ENCODE data around the gene GPC5. TPM values are rescaled to one million over a fixed set of nuclear protein-coding genes. Genes with fewer than 3 reads are reported as not detected.

GPC5 gene
- total RNA-seq, 4 donors from 2014 or later, result 0.47 TPM; not detected in 3

DNA sequence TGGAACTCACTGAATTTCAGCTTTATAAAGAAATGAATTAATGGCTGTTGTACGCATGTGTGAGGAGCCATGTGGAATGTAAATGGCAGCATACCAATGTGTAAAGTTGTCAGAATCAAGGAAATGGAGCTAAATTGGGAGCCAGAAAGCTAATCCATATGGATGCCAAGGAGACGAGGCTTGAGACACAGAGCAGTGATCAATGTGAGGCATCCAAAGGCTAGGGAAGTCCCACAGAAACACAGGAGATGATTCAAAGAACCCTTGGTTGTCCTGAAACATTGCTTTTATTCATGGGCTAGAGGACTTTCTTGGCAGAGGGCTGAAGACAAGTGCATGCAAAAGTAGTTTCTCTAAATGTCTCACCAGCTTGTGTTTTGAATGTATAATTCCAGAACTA is 1271.7 kb downstream of the GPC5 start:
- Histone ChIP-seq H3K9me3 (peaks cover 0 to 4% (median 0%) of the 10 kb centered on the region in 3 donors), H3K27ac (no peak overlapping the region), H3K4me1 (no peaks in the 10 kb centered on the region), H3K4me3 (no peak overlapping the region), H3K27me3 (no peaks in the 10 kb centered on the region), H3K36me3 (no peaks in the 10 kb centered on the region)
- TF ChIP-seq, protein P1, sequence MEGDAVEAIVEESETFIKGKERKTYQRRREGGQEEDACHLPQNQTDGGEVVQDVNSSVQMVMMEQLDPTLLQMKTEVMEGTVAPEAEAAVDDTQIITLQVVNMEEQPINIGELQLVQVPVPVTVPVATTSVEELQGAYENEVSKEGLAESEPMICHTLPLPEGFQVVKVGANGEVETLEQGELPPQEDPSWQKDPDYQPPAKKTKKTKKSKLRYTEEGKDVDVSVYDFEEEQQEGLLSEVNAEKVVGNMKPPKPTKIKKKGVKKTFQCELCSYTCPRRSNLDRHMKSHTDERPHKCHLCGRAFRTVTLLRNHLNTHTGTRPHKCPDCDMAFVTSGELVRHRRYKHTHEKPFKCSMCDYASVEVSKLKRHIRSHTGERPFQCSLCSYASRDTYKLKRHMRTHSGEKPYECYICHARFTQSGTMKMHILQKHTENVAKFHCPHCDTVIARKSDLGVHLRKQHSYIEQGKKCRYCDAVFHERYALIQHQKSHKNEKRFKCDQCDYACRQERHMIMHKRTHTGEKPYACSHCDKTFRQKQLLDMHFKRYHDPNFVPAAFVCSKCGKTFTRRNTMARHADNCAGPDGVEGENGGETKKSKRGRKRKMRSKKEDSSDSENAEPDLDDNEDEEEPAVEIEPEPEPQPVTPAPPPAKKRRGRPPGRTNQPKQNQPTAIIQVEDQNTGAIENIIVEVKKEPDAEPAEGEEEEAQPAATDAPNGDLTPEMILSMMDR (IDR thresholded peaks at IDR 0.05), result no peak
- no peak for TF ChIP-seq POLR2AphosphoS5 (IDR thresholded peaks at IDR 0.05)
- TF ChIP-seq POLR2A (IDR thresholded peaks at IDR 0.05), result no peak
- TF ChIP-seq EP300 (IDR thresholded peaks at IDR 0.05), result no peak
- ATAC-seq, result no peak
- WGBS, 2 donors (ENCODE audit: low coverage in 1 of 2), result 50 to 59% methylated on average over 1 to 2 of the region's 2 CpGs

DNA sequence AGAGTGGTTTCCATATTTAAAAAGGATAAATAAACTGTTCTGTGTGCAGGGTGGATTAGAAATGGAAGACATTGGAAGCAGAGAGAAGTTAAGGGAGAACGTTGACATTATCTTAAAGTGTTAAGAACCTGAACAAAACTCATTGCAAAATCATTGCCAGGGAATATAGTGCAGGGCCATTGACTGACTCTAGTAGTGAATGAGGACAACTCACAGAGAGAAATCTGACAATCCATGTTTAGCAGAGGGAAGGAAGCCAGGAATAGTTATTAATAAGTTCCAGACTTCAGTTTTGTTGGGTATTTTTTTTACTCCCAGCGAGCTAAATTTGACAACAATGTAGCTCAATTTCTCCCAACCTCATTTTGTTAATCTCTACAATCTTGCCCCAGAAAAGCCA is 1273.4 kb downstream of the GPC5 start:
- ATAC-seq, result no peak
- WGBS, 2 donors (ENCODE audit: low coverage in 1 of 2), result 33 to 61% methylated on average over 2 of the region's 2 CpGs
- peaks cover 0 to 4% (median 0%) of the 10 kb centered on the region in 3 donors for H3K9me3 ChIP-seq
- no peak overlapping the region for H3K27ac ChIP-seq
- no peak for TF ChIP-seq POLR2A (IDR thresholded peaks at IDR 0.05)
- no peak for TF ChIP-seq EP300 (IDR thresholded peaks at IDR 0.05)
- TF ChIP-seq, protein P1 (IDR thresholded peaks at IDR 0.05), result no peak
- no peak for TF ChIP-seq POLR2AphosphoS5 (IDR thresholded peaks at IDR 0.05)
- no peaks in the 10 kb centered on the region for H3K27me3 ChIP-seq
- no peak overlapping the region for H3K4me3 ChIP-seq
- no peaks in the 10 kb centered on the region for H3K4me1 ChIP-seq
- H3K36me3 ChIP-seq, result no peaks in the 10 kb centered on the region

DNA sequence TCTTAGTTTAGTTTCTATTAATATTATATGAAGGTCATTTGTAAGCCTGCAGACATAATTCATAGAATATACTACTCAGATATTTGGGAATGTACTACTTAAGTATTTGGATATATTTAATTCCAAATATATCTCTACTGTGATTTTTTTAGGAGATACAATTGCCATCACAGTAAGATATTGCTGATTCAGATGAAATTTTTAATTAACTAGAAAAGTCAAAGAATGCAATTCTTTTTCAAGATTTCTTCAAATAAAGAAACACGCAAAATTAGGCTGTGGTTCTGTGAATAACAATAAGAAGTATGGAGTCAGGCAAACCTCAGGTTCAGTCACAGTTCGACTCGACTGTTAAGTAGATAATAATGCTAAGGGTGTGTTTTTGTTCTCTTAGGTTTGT is 1277.8 kb downstream of the GPC5 start:
- 84 to 86% methylated on average over 3 of the region's 3 CpGs for WGBS, 2 donors (ENCODE audit: low coverage in 1 of 2)
- Histone ChIP-seq H3K9me3 (peaks cover 0 to 4% (median 0%) of the 10 kb centered on the region in 3 donors), H3K36me3 (no peaks in the 10 kb centered on the region), H3K4me3 (no peak overlapping the region), H3K4me1 (no peaks in the 10 kb centered on the region), H3K27me3 (no peaks in the 10 kb centered on the region), H3K27ac (no peak overlapping the region)
- no peak for ATAC-seq
- TF ChIP-seq EP300 (IDR thresholded peaks at IDR 0.05) (no peak), POLR2A (IDR thresholded peaks at IDR 0.05) (no peak), POLR2AphosphoS5 (IDR thresholded peaks at IDR 0.05) (no peak)
- TF ChIP-seq, protein P1 (IDR thresholded peaks at IDR 0.05), result no peak

DNA sequence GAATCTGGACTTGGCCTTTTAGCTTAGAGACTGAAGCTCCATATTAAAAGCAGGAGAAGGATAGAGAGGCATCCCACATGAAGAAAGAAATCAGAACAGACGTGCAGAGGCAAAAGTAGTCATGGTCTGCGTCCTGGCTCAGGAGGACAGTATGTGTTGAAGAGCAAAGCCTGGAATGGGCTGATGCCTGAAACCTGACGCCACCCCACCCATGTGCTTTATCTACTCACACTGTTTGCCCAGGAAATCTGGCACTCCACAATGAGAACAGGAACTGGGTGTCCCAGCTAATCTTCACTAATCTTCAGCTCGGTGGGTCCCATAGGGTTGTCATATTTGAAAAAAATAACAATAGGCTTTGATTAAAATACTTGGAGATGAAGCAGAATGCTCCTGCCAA is 1279.2 kb downstream of the GPC5 start:
- Histone ChIP-seq H3K36me3 (no peaks in the 10 kb centered on the region), H3K27me3 (no peaks in the 10 kb centered on the region), H3K4me3 (no peak overlapping the region), H3K4me1 (no peaks in the 10 kb centered on the region), H3K9me3 (peaks cover 0 to under 1% (median 0%) of the 10 kb centered on the region in 3 donors), H3K27ac (no peak overlapping the region)
- ATAC-seq, result no peak
- WGBS, 2 donors (ENCODE audit: low coverage in 1 of 2), result 61 to 68% methylated on average over 4 of the region's 4 CpGs
- TF ChIP-seq EP300 (IDR thresholded peaks at IDR 0.05) (no peak), POLR2A (IDR thresholded peaks at IDR 0.05) (no peak), POLR2AphosphoS5 (IDR thresholded peaks at IDR 0.05) (no peak)
- TF ChIP-seq, protein P1 (IDR thresholded peaks at IDR 0.05), result no peak

DNA sequence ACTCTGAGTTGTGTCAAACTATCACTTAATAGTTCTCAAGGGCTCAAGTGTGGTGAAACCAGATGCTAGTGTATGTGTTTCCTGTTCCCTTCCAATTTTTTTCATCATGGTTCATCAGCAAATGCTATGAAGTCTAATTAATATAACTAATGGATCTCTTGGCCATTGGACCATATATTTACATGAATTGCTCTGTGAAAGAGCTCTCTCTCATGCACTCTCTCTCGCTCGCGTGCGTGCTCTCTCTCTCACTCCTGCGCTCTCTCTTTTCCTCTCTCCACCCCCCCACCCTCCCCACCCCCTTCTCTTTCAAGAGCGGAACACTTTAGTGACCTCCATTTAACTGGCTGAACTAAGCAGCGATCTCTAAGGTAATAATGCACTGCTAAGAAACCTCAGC is 1281.2 kb downstream of the GPC5 start:
- Histone ChIP-seq H3K27me3 (no peaks in the 10 kb centered on the region), H3K36me3 (no peaks in the 10 kb centered on the region), H3K27ac (no peak overlapping the region), H3K4me1 (no peaks in the 10 kb centered on the region), H3K9me3 (no peaks in the 10 kb centered on the region), H3K4me3 (no peak overlapping the region)
- 92 to 97% methylated on average over 5 to 7 of the region's 7 CpGs for WGBS, 2 donors (ENCODE audit: low coverage in 1 of 2)
- no peak for TF ChIP-seq POLR2AphosphoS5 (IDR thresholded peaks at IDR 0.05)
- no peak for TF ChIP-seq EP300 (IDR thresholded peaks at IDR 0.05)
- TF ChIP-seq POLR2A (IDR thresholded peaks at IDR 0.05), result no peak
- TF ChIP-seq, protein P1 (IDR thresholded peaks at IDR 0.05), result no peak
- ATAC-seq, result no peak
